ENCODE data around the gene STRIP2. TPM values are rescaled to one million over a fixed set of nuclear protein-coding genes. Genes with fewer than 3 reads are reported as not detected.
"Not testable (repeated sequence)": the region's sequence is repeated elsewhere in the genome, so short reads cannot be mapped to it uniquely, and the experiment has no call there.

STRIP2 gene
- total RNA-seq, 4 donors from 2014 or later, result 14.3 to 43.9 (median 24.7) TPM

- H3K27ac ChIP-seq, result no peak overlapping the region
- DNase-seq (no peak), ATAC-seq (no peak)
- no peak overlapping the region for H3K4me3 ChIP-seq
- no peaks in the 10 kb centered on the region for H3K9me3 ChIP-seq
- peaks cover 0 to 3% (median 0%) of the 10 kb centered on the region in 3 donors for H3K27me3 ChIP-seq
- no peaks in the 10 kb centered on the region for H3K4me1 ChIP-seq
- H3K36me3 ChIP-seq, result no peaks in the 10 kb centered on the region
- TF ChIP-seq CTCF (IDR thresholded peaks at IDR 0.05 in 4 of 5, conservative IDR thresholded peaks at IDR 0.05 in 1 of 5), result no peak
- TF ChIP-seq POLR2A (IDR thresholded peaks at IDR 0.05), result no peak
- intact Hi-C loops (cut with DNase I; ENCODE audit: low total_unique reads) (no loop called here), in situ Hi-C loops (cut with MboI; ENCODE audit: low sequenced_read_pairs in 4 of 4) (no loop called here)
These were observed 88.7 kb downstream of the STRIP2 start for GRCh38 chr7:129522971-129523340.

- Histone ChIP-seq H3K4me1 (no peaks in the 10 kb centered on the region), H3K27ac (no peak overlapping the region), H3K9me3 (no peaks in the 10 kb centered on the region), H3K27me3 (peaks cover 0 to 3% (median 0%) of the 10 kb centered on the region in 3 donors), H3K36me3 (no peaks in the 10 kb centered on the region), H3K4me3 (no peak overlapping the region)
- in situ Hi-C loops (cut with MboI; ENCODE audit: low sequenced_read_pairs in 4 of 4) (no loop called here), intact Hi-C loops (cut with DNase I; ENCODE audit: low total_unique reads) (no loop called here)
- ATAC-seq (no peak), DNase-seq (no peak)
- TF ChIP-seq POLR2A (IDR thresholded peaks at IDR 0.05) (no peak), CTCF (IDR thresholded peaks at IDR 0.05 in 4 of 5, conservative IDR thresholded peaks at IDR 0.05 in 1 of 5) (no peak)
These were observed 89.7 kb downstream of the STRIP2 start for GRCh38 chr7:129523924-129524323.

- ATAC-seq (peak in 1 of 2 donors; percentile 46), DNase-seq (peak in 1 of 2 donors; percentile 52)
- intact Hi-C loops (cut with DNase I; ENCODE audit: low total_unique reads); H3K4me1 ChIP-seq; H3K27ac ChIP-seq; H3K4me3 ChIP-seq; in situ Hi-C loops (cut with MboI; ENCODE audit: low sequenced_read_pairs in 4 of 4); H3K36me3 ChIP-seq; H3K9me3 ChIP-seq; H3K27me3 ChIP-seq: not testable (repeated sequence)
These were observed 90.2 kb downstream of the STRIP2 start for GRCh38 chr7:129524405-129524804.

DNA sequence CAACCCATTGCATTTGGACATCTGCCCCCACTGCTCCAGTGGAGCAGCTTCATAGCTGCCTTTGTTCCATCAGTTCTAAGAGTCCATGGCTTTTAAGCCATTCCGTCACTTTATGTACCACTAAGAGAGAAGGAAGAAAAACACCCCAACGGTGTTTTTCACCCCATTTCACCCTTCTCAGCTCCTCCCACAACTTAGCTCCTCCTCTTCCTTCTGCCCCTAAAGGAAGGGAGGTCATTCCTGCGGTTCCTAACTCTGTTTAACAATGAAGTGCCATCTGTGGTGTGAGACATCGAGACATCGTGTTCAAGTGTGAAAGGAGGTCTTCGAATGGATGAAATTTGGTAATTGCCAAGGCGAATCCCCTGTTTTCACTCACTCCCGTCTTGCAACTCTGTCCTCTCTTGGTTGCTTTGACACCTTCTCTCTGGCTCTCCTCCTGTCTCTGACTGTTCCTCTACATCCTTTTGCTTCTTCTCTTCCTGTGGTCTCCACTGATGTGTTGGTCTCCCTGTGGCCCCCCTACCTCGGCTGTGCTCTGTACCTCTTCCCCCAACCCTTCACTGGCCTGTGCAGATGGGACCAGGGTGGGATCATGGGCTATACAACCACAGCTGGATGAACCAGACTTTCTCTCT, 91.1 kb downstream of the STRIP2 start:
- ATAC-seq (no peak), DNase-seq (no peak)
- Histone ChIP-seq H3K27ac (no peak overlapping the region), H3K9me3 (no peaks in the 10 kb centered on the region), H3K27me3 (peaks cover 0 to 3% (median 0%) of the 10 kb centered on the region in 3 donors), H3K4me3 (no peak overlapping the region), H3K4me1 (no peaks in the 10 kb centered on the region), H3K36me3 (no peaks in the 10 kb centered on the region)
- intact Hi-C loops (cut with DNase I; ENCODE audit: low total_unique reads) (no loop called here), in situ Hi-C loops (cut with MboI; ENCODE audit: low sequenced_read_pairs in 4 of 4) (no loop called here)
- no peak for TF ChIP-seq POLR2A (IDR thresholded peaks at IDR 0.05)
- no peak for TF ChIP-seq CTCF (IDR thresholded peaks at IDR 0.05 in 4 of 5, conservative IDR thresholded peaks at IDR 0.05 in 1 of 5)

GRCh38 chr7:129529643-129530042, 95.4 kb downstream of the STRIP2 start:
- ATAC-seq, result no peak
- TF ChIP-seq CTCF (IDR thresholded peaks at IDR 0.05 in 4 of 5, conservative IDR thresholded peaks at IDR 0.05 in 1 of 5) (no peak), POLR2A (IDR thresholded peaks at IDR 0.05) (no peak)
- Histone ChIP-seq H3K27ac (no peak overlapping the region), H3K27me3 (no peaks in the 10 kb centered on the region), H3K36me3 (no peaks in the 10 kb centered on the region), H3K4me3 (no peak overlapping the region), H3K9me3 (no peaks in the 10 kb centered on the region), H3K4me1 (no peaks in the 10 kb centered on the region)
- DNase-seq, result no peak
- intact Hi-C loops (cut with DNase I; ENCODE audit: low total_unique reads), result no loop called here
- in situ Hi-C loops (cut with MboI; ENCODE audit: low sequenced_read_pairs in 4 of 4), result no loop called here

Data from gastrocnemius medialis (tissue), 4 donors.